Lower leg skin (tissue), 4 donors: ENCODE results near the gene CYTH3. TPM values are rescaled to one million over a fixed set of nuclear protein-coding genes. Genes with fewer than 3 reads are reported as not detected.

Experiments used
- DNase-seq, 2 donors: peaks; one replicate each; pipeline ENCODE4 v3.0.0-alpha.2; 2019; ENCODE audit warnings: low spot score in 2 of 2
- H3K4me3 ChIP-seq: fragments of 200-600 bp; sonication (generic); 2 replicates; pipeline ENCODE4 v1.5.1; 2017; ENCODE audit warnings: mild to moderate bottlenecking, low read depth; ENCODE audit not compliant: poor library complexity, severe bottlenecking
- POLR2A ChIP-seq, 2 donors: fragments of 450-650 bp; IDR thresholded peaks; one replicate each; pipeline ENCODE4 v1.6.1; 2016 to 2017; ENCODE audit warnings: antibody characterized with exemption in 2 of 2, mild to moderate bottlenecking in 1 of 2, moderate library complexity in 1 of 2
- WGBS, 2 donors: methylation state at CpG; one replicate each; pipeline ENCODE4 v1.1.5; 2018; 5-methylcytosine and 5-hydroxymethylcytosine counted together
- intact Hi-C: fragments of 100-400 bp; cut with DNase I; formaldehyde crosslinking; loops from one replicate; pipeline ENCODE4 v1.15.0; 2023; ENCODE audit warnings: low total_unique reads
- total RNA-seq, 4 donors: library from RNA; depleted of rRNA; stranded (reverse); fragments of >200 nt; gene quantifications; one replicate each; pipeline ENCODE4 v1.1.0, GENCODE V29; 2016
- TF ChIP-seq, protein P1 (sequence below), 3 donors: fragments of 450-650 bp; IDR thresholded peaks; one replicate each; pipeline ENCODE4 v1.5.1; 2016; ENCODE audit warnings: antibody characterized with exemption in 3 of 3, mild to moderate bottlenecking in 3 of 3, moderate library complexity in 2 of 3

The CYTH3 gene
- total RNA-seq, 4 donors from 2014 or later = 40.3 to 108 (median 44.7) TPM

DNA sequence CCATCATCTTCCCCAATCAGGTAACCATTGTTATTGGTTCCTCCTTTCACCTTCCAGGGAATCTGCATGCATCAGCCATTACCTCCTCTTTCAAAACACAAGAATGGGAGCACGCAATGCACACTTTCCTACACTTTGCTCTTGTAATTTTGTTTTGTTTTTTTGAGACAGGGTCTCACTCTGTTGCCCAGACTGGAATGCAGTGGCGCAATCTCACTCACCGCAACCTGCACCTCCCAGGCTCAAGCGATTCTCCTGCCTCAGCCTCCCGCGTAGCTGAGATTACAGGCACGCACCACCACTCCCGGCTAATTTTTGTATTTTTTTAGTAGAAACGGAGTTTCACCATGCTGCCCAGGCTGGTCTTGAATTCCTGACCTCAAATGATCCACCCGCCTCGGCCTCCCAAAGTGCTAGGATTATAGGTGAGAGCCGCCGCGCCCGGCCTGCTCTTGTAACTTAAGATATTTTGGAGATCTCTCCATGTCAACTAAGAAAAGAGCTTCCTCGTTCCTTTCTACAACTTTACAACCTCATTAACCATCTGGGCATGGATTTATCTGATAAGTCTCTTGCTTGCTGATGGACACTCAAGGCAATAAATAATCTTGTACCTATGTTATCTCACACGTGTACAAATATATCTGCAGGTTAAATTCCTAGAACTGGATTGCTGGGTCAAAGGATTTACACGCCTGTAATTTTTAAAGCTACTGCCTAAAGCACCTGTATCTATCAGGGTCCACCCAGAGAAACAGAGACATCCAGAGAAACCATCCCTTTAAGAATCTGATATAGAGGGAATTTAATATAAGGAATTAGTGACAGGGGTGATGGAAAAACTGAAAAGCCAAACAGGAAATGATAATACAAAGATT, 4.2 kb downstream of the CYTH3 start:
- no peak for TF ChIP-seq POLR2A (IDR thresholded peaks at IDR 0.05)
- TF ChIP-seq, protein P1, sequence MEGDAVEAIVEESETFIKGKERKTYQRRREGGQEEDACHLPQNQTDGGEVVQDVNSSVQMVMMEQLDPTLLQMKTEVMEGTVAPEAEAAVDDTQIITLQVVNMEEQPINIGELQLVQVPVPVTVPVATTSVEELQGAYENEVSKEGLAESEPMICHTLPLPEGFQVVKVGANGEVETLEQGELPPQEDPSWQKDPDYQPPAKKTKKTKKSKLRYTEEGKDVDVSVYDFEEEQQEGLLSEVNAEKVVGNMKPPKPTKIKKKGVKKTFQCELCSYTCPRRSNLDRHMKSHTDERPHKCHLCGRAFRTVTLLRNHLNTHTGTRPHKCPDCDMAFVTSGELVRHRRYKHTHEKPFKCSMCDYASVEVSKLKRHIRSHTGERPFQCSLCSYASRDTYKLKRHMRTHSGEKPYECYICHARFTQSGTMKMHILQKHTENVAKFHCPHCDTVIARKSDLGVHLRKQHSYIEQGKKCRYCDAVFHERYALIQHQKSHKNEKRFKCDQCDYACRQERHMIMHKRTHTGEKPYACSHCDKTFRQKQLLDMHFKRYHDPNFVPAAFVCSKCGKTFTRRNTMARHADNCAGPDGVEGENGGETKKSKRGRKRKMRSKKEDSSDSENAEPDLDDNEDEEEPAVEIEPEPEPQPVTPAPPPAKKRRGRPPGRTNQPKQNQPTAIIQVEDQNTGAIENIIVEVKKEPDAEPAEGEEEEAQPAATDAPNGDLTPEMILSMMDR (IDR thresholded peaks at IDR 0.05) = no peak
- no peak overlapping the region for H3K4me3 ChIP-seq
- WGBS, 2 donors = 93% methylated on average over 18 of the region's 18 CpGs
- no peak for DNase-seq
- intact Hi-C loops = no loop called here

DNA sequence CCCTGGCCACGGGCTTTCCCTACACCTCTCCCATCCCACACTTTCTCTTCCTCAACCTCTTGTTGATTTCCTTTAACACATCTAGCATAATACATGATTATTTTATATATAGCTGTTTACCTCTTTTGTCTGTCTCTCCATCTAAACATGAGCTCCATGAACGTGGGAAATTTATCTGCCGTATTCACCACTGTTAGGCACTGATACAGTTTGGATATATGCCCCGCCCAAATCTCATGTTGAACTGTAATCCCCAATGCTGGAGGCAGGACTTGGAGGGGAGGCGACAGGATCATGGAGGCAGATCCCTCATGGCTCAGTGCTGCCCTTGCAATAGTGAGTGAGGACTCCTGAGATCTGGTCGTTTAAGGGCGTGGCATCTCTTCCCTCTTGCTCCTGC, 5.7 kb downstream of the CYTH3 start:
- no peak overlapping the region for H3K4me3 ChIP-seq
- 84 to 85% methylated on average over 7 of the region's 7 CpGs for WGBS, 2 donors
- no peak for DNase-seq
- TF ChIP-seq, protein P1 (IDR thresholded peaks at IDR 0.05) = no peak
- TF ChIP-seq POLR2A (IDR thresholded peaks at IDR 0.05) = no peak
- intact Hi-C loops = no loop called here

DNA sequence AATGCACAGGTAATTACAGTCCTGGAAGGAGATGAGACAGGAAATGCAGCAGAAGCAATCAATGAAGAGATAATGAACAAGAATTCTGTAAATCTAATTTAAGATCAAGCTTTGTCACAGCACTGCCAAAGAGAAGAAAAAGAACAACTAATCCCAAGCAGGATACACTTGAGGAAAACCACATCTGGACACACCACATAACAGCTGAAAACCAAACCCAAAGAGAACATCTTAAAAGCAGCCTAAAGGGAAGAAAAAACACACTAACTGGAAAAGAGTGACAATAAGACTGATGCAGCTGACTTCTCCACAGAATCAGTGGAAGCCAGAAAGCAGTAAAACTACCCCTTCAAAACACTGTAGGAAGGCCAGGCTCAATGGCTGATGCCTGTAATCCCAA, 10.2 kb downstream of the CYTH3 start:
- DNase-seq = no peak
- intact Hi-C loops = no loop called here
- TF ChIP-seq POLR2A (IDR thresholded peaks at IDR 0.05) = no peak
- TF ChIP-seq, protein P1 (IDR thresholded peaks at IDR 0.05) = no peak
- no peak overlapping the region for H3K4me3 ChIP-seq

DNA sequence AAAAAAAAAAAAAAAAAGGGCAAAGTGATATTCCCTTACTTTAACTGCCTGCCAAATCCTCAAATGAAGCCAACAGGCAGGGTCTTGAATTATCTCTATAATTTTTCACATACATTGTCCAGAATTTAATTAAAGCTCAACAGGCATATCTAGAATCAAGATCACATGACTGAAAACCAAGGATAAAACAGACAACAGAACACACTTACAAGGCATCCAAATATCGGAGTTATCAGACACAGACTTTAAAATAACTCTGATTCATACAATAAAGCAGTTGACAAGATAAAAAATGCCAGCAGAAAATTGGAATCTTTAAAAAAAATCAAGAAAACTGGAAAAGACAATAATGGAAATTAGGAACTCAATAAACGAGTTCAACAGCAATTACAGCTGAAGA, 10.7 kb downstream of the CYTH3 start:
- WGBS, 2 donors = 55 to 67% methylated on average over 2 of the region's 2 CpGs
- intact Hi-C loops = no loop called here
- no peak for TF ChIP-seq POLR2A (IDR thresholded peaks at IDR 0.05)
- TF ChIP-seq, protein P1 (IDR thresholded peaks at IDR 0.05) = no peak

DNA sequence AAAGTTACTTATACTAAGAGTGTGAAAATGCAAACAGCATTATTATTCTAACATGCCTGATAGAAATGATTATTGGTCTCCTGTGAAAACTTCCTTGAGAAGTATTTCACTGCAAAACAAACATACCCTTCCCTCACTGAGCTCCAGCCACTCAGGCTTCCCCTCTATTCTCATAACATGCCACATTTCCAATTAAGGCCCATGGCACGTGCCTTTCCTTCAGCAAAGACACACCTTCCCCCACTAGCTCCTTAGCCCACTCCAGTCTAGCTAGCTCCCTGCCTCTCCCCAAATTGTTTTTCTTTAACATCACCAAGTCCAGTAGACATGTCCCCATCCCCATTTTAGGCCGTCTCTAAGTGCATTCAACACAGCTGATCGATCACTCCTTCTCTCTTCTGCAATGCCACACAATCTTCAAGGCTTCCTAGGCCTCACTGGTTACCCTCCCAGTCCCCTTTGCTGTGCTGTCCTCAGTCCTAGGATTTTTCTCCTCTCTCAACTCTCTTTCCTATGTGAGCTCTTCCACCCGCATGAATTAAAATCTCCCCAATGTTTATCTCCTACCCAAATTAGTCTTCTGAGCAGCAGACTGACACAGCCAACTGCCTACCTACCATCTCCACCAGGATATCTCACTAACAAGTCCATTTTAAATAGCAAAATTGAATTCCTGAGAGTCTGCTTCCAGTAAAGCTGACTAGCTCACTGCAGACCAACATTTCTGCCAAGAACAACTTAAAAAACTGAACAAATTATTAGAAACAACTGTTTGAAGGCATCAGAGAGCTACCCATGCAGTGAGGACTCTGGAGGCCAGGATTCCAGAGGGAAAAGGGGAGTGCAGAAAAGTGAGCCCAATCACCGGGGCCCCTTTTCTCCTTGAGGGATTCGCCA, 11.9 kb downstream of the CYTH3 start:
- intact Hi-C loops = no loop called here
- TF ChIP-seq, protein P1 (IDR thresholded peaks at IDR 0.05) = no peak
- TF ChIP-seq POLR2A (IDR thresholded peaks at IDR 0.05) = no peak
- WGBS, 2 donors = 68 to 74% methylated on average over 6 of the region's 6 CpGs

More for the DNA sequence above, 10.7 kb downstream of the CYTH3 start:
- no peak for DNase-seq
- H3K4me3 ChIP-seq = no peak overlapping the region

More for the DNA sequence above, 11.9 kb downstream of the CYTH3 start:
- DNase-seq = no peak
- H3K4me3 ChIP-seq = no peak overlapping the region
